Liver (tissue), 9 donors: Measurements from ENCODE around the gene ZNF292. TPM values are rescaled to one million over a fixed set of nuclear protein-coding genes. Genes with fewer than 3 reads are reported as not detected.
A peak's percentile ranks its signal among the peaks of the same experiment; 100 is the strongest.

Source experiments
- DNase-seq: peaks from one replicate; pipeline ENCODE4 v3.0.0-alpha.2; 2017; ENCODE audit warnings: low spot score
- H3K27ac ChIP-seq, 2 donors: one replicate each; pipeline ENCODE4 v1.7.0; 2013; ENCODE audit warnings: inconsistent platforms in 2 of 2, low read length in 2 of 2, control low read depth in 1 of 2, low read depth in 1 of 2, mild to moderate bottlenecking in 1 of 2
- H3K27me3 ChIP-seq, 4 donors: one replicate each; pipeline versions ENCODE4 v1.6.1 to v1.7.0; 2013; ENCODE audit warnings: low read length in 3 of 4, inconsistent platforms in 1 of 4, mild to moderate bottlenecking in 1 of 4, moderate library complexity in 1 of 4; ENCODE audit not compliant: control insufficient read depth in 4 of 4, insufficient read depth in 4 of 4
- H3K36me3 ChIP-seq, 4 donors: one replicate each; pipeline versions ENCODE4 v1.6.1 to v1.7.0; 2013; ENCODE audit warnings: low read length in 3 of 4, mild to moderate bottlenecking in 3 of 4, low read depth in 1 of 4, moderate library complexity in 1 of 4; ENCODE audit not compliant: control insufficient read depth in 4 of 4, insufficient read depth in 3 of 4
- H3K4me1 ChIP-seq, 4 donors: one replicate each; pipeline versions ENCODE4 v1.6.1 to v1.7.0; 2013; ENCODE audit warnings: low read length in 3 of 4, mild to moderate bottlenecking in 3 of 4, moderate library complexity in 1 of 4; ENCODE audit not compliant: control insufficient read depth in 4 of 4, insufficient read depth in 4 of 4
- H3K4me3 ChIP-seq, 3 donors: one replicate each; pipeline versions ENCODE4 v1.6.1 to v1.7.0; 2013; ENCODE audit warnings: low read length in 3 of 3, control low read depth in 1 of 3, low read depth in 1 of 3, mild to moderate bottlenecking in 1 of 3
- H3K9ac ChIP-seq, 2 donors: one replicate each; pipeline ENCODE4 v1.7.0; 2013; ENCODE audit warnings: low read length in 2 of 2, mild to moderate bottlenecking in 2 of 2, moderate library complexity in 2 of 2, control low read depth in 1 of 2, low read depth in 1 of 2
- H3K9me3 ChIP-seq, 4 donors: one replicate each; pipeline versions ENCODE4 v1.6.1 to v1.7.0; 2013; ENCODE audit warnings: low read length in 3 of 4; ENCODE audit not compliant: control insufficient read depth in 4 of 4
- CTCF ChIP-seq: fragments of 150-350 bp; IDR thresholded peaks from 2 replicates; pipeline ENCODE4 v1.5.1; 2017; ENCODE audit warnings: improper control_type of control experiment, low read depth, low read length; ENCODE audit not compliant: missing input control
- EGR1 ChIP-seq, 2 donors: IDR thresholded peaks; 2 replicates each; pipeline ENCODE4 v1.6.1; 2016 to 2018; ENCODE audit warnings: antibody characterized with exemption in 2 of 2, low read depth in 2 of 2
- FOXA1 ChIP-seq: IDR thresholded peaks from 2 replicates; pipeline ENCODE4 v1.6.1; 2016; ENCODE audit warnings: antibody characterized with exemption
- FOXA2 ChIP-seq: IDR thresholded peaks from 2 replicates; pipeline ENCODE4 v1.6.1; 2016; ENCODE audit warnings: antibody characterized with exemption
- GABPA ChIP-seq, 2 donors: IDR thresholded peaks in 1 of 2; conservative IDR thresholded peaks in 1 of 2; 2 replicates each; pipeline ENCODE4 v1.6.1; 2016; ENCODE audit warnings: antibody characterized with exemption in 2 of 2, mild to moderate bottlenecking in 1 of 2, moderate library complexity in 1 of 2
- HNF4A ChIP-seq, 2 donors: conservative IDR thresholded peaks; 2 replicates each; pipeline ENCODE4 v1.6.1; 2016; ENCODE audit warnings: antibody characterized with exemption in 2 of 2, mild to moderate bottlenecking in 2 of 2
- HNF4G ChIP-seq: IDR thresholded peaks from 2 replicates; pipeline ENCODE4 v1.6.1; 2016; ENCODE audit warnings: antibody characterized with exemption
- JUND ChIP-seq, 2 donors: IDR thresholded peaks; 2 replicates each; pipeline ENCODE4 v1.6.1; 2016; ENCODE audit warnings: antibody characterized with exemption in 2 of 2
- NR2F2 ChIP-seq: IDR thresholded peaks from 2 replicates; pipeline ENCODE4 v1.6.1; 2016; ENCODE audit warnings: antibody characterized with exemption
- RAD21 ChIP-seq, 2 donors: IDR thresholded peaks; 2 replicates each; pipeline ENCODE4 v1.6.1; 2016; ENCODE audit warnings: antibody characterized with exemption in 2 of 2, mild to moderate bottlenecking in 2 of 2
- RXRA ChIP-seq, 2 donors: IDR thresholded peaks; 2 replicates each; pipeline ENCODE4 v1.6.1; 2017 to 2018; ENCODE audit warnings: antibody characterized with exemption in 2 of 2, mild to moderate bottlenecking in 1 of 2
- SP1 ChIP-seq: IDR thresholded peaks from 2 replicates; pipeline ENCODE4 v1.6.1; 2018; ENCODE audit warnings: antibody characterized with exemption, mild to moderate bottlenecking
- TAF1 ChIP-seq: conservative IDR thresholded peaks from 2 replicates; pipeline ENCODE4 v1.6.1; 2016; ENCODE audit warnings: antibody characterized with exemption, mild to moderate bottlenecking
- YY1 ChIP-seq: IDR thresholded peaks from 2 replicates; pipeline ENCODE4 v1.6.1; 2016; ENCODE audit warnings: antibody characterized with exemption, mild to moderate bottlenecking
- ZBTB33 ChIP-seq: IDR thresholded peaks from 2 replicates; pipeline ENCODE4 v1.6.1; 2016; ENCODE audit warnings: antibody characterized with exemption
- WGBS: extraction: QIAGEN DNeasy Blood & Tissue Kit; methylation state at CpG from one replicate; pipeline ENCODE4 v1.1.7; 2013; 5-methylcytosine and 5-hydroxymethylcytosine counted together
- polyA plus RNA-seq, 2 donors: library from polyadenylated mRNA; stranded (reverse) in 1 of 2; unstranded in 1 of 2; fragments of 200-250 nt in 1 of 2; fragments of >200 nt in 1 of 2; fragmentation: Nextera tagmentation in 1 of 2; extraction: Ambion mirVana in 1 of 2; gene quantifications; one replicate each; pipeline versions ENCODE4 v1.2.1 to v1.2.3, GENCODE V29; 2013 to 2015
- total RNA-seq, 2 donors: library from RNA; depleted of rRNA; stranded (reverse); fragments of >200 nt; gene quantifications; one replicate each; pipeline ENCODE4 v1.2.3, GENCODE V29; 2014
- TF ChIP-seq, protein P1 (sequence below): IDR thresholded peaks from 2 replicates; pipeline ENCODE4 v1.6.1; 2016; ENCODE audit warnings: antibody characterized with exemption, mild to moderate bottlenecking
- TF ChIP-seq, protein P2 (sequence below): IDR thresholded peaks from 2 replicates; pipeline ENCODE4 v1.6.1; 2016; ENCODE audit warnings: antibody characterized with exemption
- TF ChIP-seq, protein P3 (sequence below): IDR thresholded peaks from 2 replicates; pipeline ENCODE4 v1.6.1; 2016; ENCODE audit warnings: antibody characterized with exemption
- donor health status: healthy.
- donor health status: healthy.
- donor health status: healthy.
- donor health status: healthy.
- donor health status: healthy.

ZNF292 gene
- 10 to 100 TPM; 12.1 to 16.4 TPM for total RNA-seq
- 10 to 100 TPM in 1 of 2 donors, 1 to 10 TPM in 1; 2.7 to 12.8 TPM for polyA plus RNA-seq

DNA sequence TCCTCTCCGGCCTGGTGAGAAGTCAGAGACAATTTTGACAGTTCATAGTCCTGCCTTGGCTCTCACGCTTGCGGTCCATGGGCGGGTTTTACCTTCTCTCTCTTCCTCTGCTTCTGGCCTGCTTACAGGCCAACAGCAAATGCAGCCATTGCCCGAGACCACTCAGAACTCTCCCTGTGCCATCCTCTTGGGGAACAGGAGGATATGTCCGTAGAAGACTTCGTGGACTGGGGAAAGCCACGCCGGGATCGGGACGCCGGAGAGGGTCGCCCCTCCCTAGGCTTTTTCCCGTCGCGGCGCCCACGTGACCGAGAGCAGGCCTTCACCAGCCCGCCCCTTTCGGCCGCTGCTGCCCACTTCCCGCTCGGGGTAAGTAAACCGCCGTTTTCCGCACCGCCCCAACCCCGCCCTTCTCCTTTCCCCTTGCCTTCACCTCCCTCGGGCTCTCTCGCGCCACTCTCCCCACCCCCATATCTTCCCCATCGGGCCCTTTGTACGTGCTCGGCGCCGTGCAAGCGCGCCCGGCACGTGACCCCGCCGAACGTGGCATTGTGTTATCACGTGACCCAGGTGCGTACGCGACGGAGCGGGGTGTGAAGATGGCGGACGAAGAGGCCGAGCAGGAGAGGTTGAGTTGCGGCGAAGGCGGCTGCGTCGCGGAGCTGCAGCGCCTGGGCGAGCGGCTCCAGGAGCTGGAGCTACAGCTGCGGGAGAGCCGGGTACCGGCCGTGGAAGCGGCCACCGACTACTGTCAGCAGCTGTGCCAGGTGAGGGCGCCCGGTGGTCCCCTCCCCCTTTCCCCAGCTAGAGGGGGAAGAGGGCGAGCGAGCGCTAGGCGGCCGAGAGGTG, at the start of gene ZNF292:
ZNF292 (plus strand) TSS at position 573 of the 849 bp plus-strand sequence; CDS start at position 600, 27 bp downstream.
- Histone ChIP-seq H3K27ac (peak within 1 kb of the TSS; percentile 96 to 97), H3K36me3 (peaks cover 0 to 2% (median 0%) of the 10 kb centered on the region in 4 donors), H3K9ac (peak within 1 kb of the TSS; percentile 89 to 93), H3K27me3 (no peaks in the 10 kb centered on the region), H3K4me3 (peak within 1 kb of the TSS; percentile 89 to 95 (median 90)), H3K9me3 (no peaks in the 10 kb centered on the region), H3K4me1 (peaks cover 0 to 29% (median 9%) of the 10 kb centered on the region in 4 donors)
- under 1% methylated on average over 75 of the region's 75 CpGs for WGBS
- TF ChIP-seq, protein P1, sequence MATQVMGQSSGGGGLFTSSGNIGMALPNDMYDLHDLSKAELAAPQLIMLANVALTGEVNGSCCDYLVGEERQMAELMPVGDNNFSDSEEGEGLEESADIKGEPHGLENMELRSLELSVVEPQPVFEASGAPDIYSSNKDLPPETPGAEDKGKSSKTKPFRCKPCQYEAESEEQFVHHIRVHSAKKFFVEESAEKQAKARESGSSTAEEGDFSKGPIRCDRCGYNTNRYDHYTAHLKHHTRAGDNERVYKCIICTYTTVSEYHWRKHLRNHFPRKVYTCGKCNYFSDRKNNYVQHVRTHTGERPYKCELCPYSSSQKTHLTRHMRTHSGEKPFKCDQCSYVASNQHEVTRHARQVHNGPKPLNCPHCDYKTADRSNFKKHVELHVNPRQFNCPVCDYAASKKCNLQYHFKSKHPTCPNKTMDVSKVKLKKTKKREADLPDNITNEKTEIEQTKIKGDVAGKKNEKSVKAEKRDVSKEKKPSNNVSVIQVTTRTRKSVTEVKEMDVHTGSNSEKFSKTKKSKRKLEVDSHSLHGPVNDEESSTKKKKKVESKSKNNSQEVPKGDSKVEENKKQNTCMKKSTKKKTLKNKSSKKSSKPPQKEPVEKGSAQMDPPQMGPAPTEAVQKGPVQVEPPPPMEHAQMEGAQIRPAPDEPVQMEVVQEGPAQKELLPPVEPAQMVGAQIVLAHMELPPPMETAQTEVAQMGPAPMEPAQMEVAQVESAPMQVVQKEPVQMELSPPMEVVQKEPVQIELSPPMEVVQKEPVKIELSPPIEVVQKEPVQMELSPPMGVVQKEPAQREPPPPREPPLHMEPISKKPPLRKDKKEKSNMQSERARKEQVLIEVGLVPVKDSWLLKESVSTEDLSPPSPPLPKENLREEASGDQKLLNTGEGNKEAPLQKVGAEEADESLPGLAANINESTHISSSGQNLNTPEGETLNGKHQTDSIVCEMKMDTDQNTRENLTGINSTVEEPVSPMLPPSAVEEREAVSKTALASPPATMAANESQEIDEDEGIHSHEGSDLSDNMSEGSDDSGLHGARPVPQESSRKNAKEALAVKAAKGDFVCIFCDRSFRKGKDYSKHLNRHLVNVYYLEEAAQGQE, result peak; percentile 9
- peak in 1 of 2 donors; percentile 16 for TF ChIP-seq RAD21 (IDR thresholded peaks at IDR 0.05)
- peak; percentile 32 to 57 for TF ChIP-seq HNF4A (conservative IDR thresholded peaks at IDR 0.05)
- TF ChIP-seq FOXA1, result no peak
- TF ChIP-seq EGR1 (IDR thresholded peaks at IDR 0.05; ENCODE audit: low read depth in 2 of 2), result peak in 1 of 2 donors; percentile 77
- TF ChIP-seq, protein P2, sequence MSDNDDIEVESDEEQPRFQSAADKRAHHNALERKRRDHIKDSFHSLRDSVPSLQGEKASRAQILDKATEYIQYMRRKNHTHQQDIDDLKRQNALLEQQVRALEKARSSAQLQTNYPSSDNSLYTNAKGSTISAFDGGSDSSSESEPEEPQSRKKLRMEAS, result peak; percentile 99
- peak in 1 of 2 donors; percentile 32 for TF ChIP-seq JUND (IDR thresholded peaks at IDR 0.05)
- TF ChIP-seq GABPA (IDR thresholded peaks at IDR 0.05 in 1 of 2, conservative IDR thresholded peaks at IDR 0.05 in 1 of 2), result peak in 1 of 2 donors; percentile 63
- TF ChIP-seq TAF1, result peak; percentile 51
- peak; percentile 92 for TF ChIP-seq ZBTB33
- TF ChIP-seq, protein P3, sequence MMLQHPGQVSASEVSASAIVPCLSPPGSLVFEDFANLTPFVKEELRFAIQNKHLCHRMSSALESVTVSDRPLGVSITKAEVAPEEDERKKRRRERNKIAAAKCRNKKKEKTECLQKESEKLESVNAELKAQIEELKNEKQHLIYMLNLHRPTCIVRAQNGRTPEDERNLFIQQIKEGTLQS, result peak; percentile 13
- peak; percentile 21 for TF ChIP-seq NR2F2
- TF ChIP-seq YY1, result peak; percentile 99
- TF ChIP-seq RXRA (IDR thresholded peaks at IDR 0.05), result peak; percentile 60 to 79
- no peak for TF ChIP-seq HNF4G
- no peak for TF ChIP-seq CTCF
- TF ChIP-seq SP1, result peak; percentile 82
- peak; percentile 13 for TF ChIP-seq FOXA2
- DNase-seq, result peak; percentile 86
